Right lobe of liver (tissue), 4 donors: ENCODE results near the gene CNOT3.

ENCODE experiments used
- POLR2A ChIP-seq: fragments of 450-650 bp; IDR thresholded peaks from one replicate; pipeline ENCODE4 v1.6.1; 2017; ENCODE audit warnings: antibody characterized with exemption, mild to moderate bottlenecking
- TF ChIP-seq, protein P1 (sequence below), 4 donors: fragments of 200-600 bp in 3 of 4; fragments of 450-650 bp in 1 of 4; IDR thresholded peaks; one replicate each; pipeline versions ENCODE4 v1.5.1 to v1.8.0; 2016 to 2022; ENCODE audit warnings: antibody characterized with exemption in 4 of 4, mild to moderate bottlenecking in 2 of 4
- donor health status: DM: no; HTN: no; CAD: no.
- donor health status: DM: no; HTN: no; CAD: no.
- donor health status: DM: no; HTN: yes; CAD: no.

DNA sequence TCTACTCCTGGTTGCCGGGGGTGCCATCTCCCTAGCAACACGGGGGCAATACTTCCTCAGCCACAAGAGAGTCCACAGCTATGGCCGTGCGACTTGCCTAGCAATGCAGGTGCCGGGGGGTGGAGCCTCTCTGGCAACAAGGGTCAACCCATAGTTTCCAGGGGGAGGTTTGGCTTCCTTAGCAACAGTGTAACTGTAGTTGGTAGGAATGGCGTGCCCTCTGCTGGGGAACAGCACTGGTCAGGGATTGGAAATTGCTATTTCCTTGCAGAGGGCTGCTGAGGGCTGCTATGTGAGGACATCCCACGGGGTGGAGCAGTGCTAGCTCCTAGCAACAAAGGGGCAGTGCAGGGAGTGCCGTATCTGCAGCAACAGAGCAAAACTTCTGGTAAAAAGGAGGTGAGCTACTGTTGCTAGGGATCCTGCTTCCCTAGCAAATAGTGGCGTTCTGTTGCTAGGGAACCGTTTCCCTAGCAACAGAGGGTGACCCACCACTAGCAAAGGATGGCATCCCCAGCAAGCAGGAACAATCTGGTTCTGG, 42.4 kb downstream of the CNOT3 start:
- TF ChIP-seq, protein P1, sequence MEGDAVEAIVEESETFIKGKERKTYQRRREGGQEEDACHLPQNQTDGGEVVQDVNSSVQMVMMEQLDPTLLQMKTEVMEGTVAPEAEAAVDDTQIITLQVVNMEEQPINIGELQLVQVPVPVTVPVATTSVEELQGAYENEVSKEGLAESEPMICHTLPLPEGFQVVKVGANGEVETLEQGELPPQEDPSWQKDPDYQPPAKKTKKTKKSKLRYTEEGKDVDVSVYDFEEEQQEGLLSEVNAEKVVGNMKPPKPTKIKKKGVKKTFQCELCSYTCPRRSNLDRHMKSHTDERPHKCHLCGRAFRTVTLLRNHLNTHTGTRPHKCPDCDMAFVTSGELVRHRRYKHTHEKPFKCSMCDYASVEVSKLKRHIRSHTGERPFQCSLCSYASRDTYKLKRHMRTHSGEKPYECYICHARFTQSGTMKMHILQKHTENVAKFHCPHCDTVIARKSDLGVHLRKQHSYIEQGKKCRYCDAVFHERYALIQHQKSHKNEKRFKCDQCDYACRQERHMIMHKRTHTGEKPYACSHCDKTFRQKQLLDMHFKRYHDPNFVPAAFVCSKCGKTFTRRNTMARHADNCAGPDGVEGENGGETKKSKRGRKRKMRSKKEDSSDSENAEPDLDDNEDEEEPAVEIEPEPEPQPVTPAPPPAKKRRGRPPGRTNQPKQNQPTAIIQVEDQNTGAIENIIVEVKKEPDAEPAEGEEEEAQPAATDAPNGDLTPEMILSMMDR (IDR thresholded peaks at IDR 0.05), result no peak
- TF ChIP-seq POLR2A, result no peak
